NCI-H510A (cell line): ENCODE results near the gene ADCYAP1R1.

Source experiments
- DNase-seq: peaks from one replicate; lab custom pipeline; 2025; lab: John Stamatoyannopoulos, UW

Gene ADCYAP1R1

DNA sequence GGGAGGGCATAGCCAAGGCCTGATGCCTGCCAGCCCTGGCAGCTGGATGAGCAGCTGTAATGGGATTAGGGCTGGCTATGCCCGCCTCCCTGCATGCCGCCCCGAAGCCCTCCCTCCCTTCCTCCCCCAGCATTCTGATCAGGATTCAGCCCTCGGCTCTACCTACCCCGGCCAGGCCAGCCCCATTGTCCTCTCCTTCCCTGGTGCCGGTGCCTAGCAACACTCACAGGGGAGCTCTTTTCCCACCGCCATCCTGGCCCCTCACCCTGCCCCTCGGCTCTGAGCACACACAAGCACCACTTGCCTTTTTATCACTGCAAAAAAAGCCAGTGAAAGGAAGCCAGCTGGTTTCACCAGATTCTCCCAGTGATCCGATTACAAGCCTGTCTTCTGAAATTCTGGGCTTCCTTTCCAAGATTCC is 9.0 kb upstream of the ADCYAP1R1 start:
- DNase-seq = no peak

DNA sequence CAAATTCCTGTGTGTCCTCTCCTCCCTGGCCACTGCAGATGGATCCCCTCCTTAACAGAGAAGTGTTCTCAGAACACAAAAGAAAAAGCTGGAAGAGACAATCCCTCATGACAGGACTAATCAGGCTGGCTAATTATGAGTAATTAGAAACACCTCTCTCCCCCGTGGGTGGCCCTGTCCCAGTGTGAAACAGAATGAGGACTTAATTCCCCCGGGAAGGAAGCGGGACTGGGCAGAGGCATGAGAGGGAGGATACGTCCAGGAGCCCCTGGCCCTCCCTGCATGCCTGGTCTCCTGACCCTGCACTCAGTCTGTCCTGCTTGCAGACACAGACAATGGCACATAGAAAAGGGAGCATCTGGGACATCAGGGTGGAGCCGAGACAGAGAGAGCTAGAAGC is 7.6 kb upstream of the ADCYAP1R1 start:
- no peak for DNase-seq

DNA sequence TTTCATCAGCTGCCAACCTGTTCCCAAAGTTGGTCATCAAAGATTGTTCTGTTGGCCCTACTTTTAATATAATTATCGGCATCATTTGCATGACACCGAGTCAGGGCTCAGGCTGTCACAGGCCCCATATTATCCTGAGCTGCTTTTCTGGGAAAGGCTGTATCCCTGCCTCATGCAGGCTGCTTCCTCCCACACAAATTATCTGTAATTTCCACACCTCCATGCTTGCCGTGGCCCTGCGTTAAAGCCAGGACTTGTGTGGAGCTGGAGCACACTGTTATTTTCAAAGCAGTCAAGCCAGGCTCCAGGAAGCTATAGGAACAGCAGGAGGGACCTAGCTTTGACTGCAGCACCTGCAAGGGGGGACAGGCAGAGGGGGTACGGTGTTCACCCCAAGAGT is 5.4 kb upstream of the ADCYAP1R1 start:
- no peak for DNase-seq

DNA sequence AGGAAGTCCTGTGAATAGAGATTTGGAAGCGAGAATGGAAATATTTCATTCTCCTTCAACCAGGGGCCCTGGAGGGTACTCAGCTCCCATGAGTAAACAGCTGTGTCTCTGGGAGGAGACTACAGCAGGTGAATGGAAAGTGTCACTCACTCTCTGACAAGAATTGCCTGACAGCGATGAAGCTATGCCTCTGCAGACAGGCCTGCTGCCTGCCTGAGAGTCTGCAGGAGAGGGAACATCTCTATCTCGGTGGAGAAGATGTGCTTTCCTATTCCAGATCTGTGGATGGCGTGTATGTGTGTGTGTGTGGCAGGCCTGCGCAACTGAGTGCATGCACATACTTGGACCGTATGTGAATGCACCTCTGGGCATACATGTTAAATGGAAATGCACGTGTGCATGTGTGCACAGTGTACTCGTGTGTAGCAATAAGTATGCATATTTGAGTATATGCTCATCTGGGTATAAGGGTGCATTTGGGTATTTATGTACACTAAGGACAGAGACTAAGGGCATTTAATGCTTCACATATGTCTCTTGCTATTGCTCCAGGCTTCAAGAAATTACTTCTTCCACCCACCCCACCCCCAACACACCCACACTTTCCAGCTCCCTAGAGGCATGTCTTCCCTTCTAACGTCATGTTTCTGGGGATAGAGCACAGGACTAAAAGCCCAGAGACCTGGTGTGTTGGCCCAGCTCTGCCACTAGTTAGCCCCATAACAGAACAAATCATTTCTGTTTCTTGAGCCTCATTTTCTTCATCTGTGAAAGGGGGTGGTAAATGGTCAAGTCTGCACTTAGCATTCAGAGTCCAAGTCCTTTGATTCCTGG is 4.6 kb upstream of the ADCYAP1R1 start:
- DNase-seq = no peak

DNA sequence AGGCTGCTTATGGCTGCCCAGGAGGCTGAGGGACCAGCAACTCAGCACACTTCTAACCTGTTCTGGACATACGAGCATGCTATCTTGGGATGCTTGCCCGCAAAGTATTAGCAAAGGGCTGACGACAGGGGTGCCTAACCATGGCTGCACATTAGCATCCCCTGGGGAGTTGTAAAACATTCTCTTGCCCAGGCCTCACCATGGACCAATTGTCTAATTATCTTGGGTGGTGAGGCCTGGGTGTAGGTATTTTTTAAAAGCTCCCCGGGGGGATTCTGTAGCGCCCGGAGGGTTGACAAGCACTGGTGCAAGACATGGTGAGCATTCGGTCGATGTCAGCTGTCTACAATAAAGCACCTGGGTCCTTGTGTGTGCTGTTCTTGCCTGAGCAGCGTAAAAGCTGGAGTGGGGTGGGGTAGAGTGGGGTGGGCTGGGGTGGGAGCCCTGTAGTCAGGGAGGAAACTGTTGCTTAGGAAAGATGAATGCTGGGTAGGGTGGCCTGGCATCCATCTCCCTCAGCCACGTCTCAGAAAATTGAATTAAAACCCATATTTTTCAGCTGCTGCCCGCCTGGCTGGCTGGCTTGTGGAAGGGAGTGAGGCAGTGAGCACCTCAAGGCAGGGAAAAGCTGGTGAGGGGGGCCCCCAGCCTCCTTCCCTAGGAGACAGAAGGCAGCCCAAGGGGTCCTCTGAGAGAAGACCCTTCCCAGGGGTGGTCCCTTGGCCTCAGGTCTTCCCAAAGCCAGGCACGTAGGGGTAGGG is 2.9 kb upstream of the ADCYAP1R1 start:
- DNase-seq = no peak

DNA sequence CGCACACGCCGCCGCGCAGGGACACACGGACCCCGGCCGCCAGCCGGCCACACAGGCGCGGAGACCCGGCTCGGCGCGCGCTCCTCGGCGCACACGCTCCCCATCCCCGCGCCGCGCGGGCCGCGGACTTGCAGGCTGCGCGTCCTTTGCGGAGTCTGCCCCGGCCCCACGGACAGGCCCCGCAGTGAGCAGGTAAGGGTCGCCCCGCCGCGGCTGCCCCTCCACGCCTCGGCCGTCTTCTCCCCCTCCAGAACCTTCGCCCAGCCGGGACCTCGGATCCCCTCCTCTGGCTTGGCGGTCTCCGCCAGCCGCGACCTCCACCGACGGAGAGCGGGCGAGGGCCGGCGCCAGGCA is 356 bp downstream of the ADCYAP1R1 start:
- no peak for DNase-seq

DNA sequence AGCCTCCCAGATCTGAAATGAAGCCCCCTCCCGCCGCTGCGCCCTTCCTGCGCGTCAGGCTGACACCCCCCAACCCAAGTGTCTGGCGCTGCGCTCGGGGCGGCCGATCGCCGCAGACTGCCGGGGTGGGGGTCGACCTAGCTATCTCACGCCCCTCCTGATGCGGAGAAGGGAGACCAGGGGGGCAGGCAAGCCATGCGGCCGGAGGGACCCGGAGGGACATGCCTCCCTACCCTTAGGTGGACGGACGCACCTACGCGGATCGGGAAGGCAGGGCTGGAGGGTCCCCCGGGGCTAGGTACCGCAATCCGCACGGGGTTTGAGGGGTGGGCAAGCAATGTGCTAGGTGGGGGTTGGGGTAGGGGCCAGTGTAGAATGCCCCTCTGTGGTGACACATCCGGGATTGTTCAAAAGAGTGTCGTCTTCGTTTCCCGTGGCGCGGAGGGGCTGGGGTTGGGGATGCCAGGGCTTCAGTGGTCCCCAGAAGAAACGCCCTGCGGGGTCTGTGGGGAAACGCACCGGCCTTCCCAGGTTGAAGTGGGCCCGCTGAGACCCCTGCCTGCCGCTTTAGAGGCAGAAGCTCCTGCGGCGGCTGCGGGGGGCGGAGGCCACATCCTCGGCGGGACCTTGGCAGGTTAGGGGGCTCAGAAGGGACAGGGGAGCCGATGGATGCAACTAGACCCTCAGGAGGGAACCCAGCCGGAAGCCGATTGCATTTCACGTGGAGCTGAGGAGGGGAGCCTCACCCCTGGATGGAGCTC is 913 bp downstream of the ADCYAP1R1 start:
- no peak for DNase-seq

DNA sequence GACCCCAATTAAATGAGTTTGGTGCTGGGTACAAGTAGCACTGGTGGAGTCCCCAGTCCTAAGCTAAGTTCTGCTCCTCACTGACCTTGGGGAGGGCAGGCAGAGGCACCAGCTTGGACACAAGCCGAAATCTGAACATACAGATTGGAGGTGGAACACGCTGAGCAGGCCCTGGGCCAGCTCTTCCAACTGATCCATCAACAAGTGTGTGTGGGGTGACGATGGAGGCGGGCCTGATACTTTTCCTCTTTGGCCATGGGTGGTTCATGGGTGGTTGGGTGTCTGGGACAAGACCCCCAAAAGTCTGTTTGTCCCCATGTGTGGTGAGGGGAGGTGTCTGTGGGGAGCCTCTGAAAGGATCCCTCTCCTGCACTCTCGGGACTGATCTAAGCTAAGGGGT is 1.9 kb downstream of the ADCYAP1R1 start:
- no peak for DNase-seq

DNA sequence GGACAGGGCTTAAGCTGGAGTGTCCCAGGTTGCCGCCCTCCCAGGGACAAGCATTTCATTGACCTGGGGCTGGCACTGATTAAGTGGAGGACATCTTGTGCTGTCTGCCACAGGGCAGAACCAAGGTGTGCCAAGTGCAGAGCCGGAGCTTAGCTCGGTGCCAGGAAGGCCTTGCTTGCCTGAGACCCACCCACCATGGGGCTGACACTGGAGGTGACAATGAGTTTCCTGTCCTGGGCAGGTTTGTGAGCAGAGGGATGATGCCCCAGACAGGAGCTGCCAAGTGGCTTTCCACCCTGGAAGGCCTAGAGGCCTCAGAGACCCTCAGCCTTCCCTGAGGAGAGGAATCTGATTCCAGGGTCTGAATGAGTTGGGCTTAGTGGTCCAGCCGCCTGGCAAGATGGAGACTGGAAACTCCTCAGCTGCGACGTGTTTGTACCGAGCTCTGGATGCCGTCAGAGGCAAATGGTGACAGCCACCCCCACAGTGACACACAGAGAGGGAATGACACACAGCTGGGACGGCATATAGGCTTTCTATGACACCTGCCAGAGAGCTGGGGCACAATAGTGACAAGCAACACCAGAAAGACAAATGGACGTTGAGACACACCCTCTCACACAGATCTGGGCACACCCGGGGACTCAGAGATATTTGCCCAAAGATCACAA is 2.6 kb downstream of the ADCYAP1R1 start:
- no peak for DNase-seq

DNA sequence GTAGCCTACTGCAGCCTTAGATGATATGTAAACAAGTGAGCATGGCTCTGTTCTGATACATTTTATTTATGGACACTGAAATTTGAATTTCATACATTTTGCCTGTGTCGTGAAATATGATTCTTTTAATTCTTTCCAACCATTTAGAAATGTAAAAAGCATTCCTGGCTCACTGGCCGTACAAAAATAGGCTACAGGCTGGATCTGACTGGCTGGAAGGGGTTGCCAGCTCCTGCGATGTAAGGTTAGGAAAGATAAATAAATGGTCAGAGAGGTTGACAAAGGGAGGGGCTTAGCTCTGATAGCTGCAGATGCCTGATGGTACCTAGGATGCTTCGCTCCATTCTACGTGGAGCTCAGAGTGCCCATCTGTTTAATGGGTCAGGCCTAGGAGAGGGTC is 3.4 kb downstream of the ADCYAP1R1 start:
- no peak for DNase-seq

DNA sequence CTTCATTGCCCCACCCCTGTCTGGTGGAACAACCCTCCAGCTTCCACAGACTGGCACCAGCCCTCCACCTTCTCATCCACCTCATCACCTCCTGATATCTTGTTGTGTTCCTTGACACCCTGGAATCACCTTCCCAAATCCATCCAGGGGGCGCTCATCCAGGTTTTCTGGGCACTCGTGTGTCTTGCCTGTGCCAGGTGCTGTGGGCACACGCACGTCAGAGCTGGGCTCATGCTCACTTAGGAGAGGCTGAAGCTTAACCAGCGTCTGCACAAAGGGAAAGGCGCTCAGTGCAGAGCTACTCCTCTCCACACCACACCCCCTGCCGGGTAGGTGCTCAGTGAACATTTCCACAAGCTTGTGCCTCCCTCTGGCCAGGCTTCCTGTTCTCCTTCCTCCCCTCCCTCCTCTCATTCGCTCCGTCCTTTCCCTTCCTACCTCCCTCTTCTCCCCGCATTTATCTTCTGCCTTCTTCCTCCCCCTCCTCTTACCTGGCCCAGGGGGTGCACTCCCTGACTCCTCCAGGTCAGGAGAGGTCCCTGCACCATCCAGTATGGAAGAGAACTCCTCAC is 4.8 kb downstream of the ADCYAP1R1 start:
- no peak for DNase-seq

DNA sequence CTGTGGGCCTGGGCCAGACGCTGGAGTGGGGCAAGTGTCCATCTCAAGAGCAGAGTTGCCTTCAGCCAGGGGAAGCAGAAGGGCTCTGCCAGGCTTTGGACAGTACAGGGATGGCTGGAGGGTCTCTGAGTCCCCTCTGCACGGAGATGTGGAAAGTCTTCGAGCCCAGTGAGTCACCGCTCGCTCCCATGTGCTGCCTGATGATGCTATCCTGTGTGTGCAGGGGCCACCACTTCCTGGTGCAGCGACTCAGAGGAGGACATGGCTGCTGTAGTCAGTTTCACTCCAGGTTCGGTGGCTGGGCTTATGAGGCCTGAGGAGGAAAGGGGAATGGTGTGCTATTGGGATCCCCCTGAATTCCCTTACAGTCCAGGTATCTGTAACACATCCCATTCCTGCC is 6.0 kb downstream of the ADCYAP1R1 start:
- DNase-seq = no peak

DNA sequence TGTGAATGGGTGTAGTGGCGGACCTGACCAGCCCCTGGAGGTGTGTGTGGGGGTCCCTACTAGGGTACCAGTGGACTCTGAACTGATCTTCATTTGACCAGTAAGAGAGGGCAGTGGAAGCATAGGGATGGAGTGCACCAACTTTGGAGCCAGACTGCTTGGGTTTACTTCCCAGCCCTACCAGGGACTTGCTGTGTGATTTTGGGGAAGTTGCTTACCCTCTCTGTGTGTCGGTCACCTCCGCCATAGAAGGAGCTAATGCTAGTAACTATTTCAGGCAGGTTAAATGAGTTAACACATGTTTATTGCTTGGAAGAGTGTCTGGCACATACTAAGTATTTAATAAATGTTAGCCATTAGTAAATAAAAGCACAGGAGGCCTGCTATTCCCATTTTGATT is 6.6 kb downstream of the ADCYAP1R1 start:
- DNase-seq = no peak

DNA sequence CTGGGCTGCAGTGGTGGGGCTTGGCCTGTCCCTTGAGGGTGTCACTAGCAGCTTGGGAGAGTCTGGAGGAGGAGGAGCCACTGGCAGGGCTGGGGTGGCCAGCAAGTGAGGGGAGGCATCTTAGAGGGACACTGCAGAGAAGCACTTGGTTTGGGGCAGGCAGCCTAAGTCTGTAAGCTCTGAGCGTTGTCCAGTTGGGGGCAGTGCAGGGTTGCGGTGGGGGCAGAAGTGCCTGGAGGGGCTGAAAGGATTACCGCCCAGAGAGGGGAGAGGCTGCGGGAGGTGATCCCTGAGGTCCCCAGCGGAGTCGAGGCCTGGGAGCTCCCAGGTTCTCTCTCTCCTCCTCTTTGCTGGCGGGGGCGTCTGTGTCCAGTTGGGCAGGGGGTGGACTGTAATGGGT is 7.4 kb downstream of the ADCYAP1R1 start:
- DNase-seq = no peak

DNA sequence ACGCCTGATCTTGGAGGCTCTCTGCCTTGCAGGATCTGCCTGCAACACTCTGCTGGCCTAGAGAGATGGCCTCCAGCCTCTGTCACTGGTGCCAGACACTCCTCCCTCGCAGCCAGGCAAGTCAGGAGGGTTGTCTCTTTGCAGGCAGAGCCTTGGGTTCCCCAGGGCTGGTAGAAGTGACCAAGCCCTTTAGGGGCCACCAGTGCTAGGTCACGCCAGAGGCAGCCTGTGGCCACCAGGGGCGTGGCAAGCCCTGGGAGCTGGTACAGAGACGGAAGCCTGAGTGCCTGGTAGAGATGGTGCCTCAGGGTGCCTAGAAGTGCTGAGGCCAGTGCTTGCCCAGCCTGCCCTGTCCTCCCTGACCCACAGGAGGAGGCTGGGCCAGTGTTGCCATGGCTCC is 9.1 kb downstream of the ADCYAP1R1 start:
- no peak for DNase-seq

DNA sequence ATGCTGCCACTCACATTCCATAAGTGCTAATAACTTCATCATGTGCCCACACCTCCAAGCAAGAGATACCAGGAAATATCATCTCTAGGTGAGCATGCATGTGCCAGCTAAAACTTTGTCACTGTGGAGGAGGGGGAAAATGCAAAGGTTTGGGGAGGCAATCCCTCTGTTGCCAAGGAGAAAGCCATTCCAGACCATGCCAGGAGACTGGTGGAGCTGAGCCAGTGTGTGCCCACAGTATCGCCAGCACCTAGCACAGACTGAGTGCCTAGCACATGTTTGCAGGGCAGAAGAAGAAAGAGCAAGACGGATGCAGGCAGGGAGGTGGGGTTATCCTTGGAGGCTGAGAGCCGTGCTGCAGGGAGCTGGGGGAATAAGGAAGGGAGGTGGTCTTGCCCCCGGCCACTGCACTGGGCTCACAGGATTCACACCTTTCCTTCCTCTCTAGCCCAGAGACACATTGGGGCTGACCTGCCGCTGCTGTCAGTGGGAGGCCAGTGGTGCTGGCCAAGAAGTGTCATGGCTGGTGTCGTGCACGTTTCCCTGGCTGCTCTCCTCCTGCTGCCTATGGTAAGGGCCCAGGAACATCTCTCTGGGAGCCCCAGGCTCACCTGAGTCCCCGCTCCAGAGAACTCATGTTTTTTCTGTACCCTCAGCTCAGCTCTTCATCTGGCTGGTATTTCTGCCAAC is 10.8 kb downstream of the ADCYAP1R1 start:
- no peak for DNase-seq

DNA sequence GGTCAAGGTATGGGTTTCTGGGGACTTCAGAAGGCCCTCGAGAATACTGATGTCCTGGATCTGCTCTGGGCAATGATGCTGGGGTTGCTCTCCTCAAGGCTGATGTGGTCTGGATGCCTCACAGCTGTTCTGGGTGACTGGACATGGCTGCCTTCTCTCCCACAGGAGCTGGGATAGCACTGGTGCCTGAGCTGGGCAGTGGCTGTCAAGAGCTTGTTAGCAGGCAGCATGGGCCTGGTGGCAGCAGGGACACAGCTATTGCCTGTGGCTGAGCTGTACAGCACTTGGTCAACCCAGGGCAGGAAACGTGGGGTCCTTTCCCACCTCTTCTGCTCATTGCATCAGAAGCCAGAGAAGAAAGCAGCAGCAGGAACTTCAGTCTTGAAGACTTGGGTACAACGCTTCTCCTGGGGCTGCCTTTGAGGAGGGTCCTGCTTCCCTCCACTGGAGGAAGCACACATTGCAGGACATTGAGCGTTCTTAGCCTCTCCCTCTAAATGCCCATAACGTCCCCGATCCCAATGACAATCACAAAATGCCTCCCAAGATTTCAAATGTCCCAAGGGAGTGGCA is 13.0 kb downstream of the ADCYAP1R1 start:
- DNase-seq = no peak

DNA sequence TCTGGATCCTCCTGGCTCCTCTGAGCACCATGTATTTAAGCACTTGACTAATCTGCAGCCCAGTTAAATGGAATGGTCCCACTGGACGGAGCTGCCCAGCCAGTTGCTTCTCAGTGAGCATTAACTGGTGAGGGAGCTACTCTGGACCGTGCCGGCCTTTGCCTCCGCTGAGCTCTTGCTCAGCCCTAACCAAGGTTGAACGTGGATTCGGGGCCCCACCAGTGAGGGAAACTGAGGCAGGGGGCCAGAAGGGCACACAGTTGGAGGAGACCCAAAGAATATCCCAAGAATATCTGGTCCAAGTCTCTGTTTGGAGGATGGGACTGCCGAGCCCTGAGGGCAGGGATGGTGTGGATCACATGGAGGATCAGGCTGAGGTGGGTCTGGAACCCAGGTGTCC is 13.7 kb downstream of the ADCYAP1R1 start:
- no peak for DNase-seq

DNA sequence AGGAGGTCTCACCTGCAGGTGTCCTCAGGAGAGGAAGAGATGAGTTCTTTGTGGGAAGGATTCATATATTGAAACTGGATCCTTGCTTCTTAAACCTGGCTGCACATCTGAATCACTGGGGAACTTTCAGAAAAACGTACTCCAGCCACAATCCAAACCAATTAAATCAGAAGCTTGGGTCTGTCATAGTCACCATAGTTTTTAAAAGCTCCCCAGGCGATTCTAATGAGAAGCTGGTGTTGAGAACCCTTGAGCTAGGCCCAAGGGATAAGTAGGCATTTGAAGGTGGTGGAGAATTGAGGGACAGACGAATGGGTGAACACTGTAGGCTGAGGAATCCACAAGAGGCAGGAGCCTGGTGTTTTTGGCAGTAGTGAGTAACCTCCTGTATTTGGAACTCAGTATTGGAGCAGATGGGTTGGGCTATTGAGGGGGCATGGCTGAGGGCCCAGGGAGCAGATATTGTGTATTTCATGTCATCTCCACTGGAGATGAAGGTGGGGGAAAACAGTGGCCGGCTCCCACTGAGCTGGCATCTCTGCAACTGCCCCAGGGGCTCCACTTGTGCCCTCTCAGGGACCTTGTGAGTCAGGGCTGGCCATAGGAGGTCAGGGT is 14.5 kb downstream of the ADCYAP1R1 start:
- no peak for DNase-seq

DNA sequence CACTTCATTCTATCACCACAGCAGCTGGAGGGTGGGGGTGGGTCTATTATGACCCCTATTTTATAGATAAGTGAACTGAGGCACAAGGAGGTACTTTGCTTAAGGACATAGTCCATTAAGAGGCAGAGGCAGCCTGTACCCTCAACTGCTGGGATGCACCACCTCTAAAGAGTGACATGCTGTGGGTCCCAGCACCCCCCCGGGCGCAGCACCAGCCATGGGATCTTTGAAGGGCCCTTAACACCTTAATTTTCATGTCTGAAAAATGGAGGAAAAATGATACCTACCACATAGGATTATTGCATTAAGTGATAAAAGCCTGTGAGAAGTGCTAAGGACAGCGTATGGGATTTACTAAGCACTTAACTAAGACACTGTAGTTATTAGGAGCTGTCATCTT is 15.4 kb downstream of the ADCYAP1R1 start:
- no peak for DNase-seq
